Effector memory CD8-positive, alpha-beta T cell (primary cell): Measurements from ENCODE around the gene ZFYVE26.

Source experiments
- ATAC-seq: fragments of 150-1000 bp; cut with Tn5 transposase; replicated peaks from 2 replicates; pipeline ENCODE4 v1.10.0; 2021; ENCODE audit warnings: mild to moderate bottlenecking, moderate library complexity
- DNase-seq, 3 experiments: peaks; one replicate each; pipeline ENCODE4 v3.0.0; 2021
- H3K27ac Mint-ChIP-seq, 2 donors: one replicate each; pipeline ENCODE4 v1.8.0; 2022; ENCODE audit warnings: mild to moderate bottlenecking in 2 of 2, mixed read lengths in 2 of 2, moderate library complexity in 2 of 2
- H3K27me3 Mint-ChIP-seq, 2 donors: one replicate each; pipeline ENCODE4 v1.8.0; 2022; ENCODE audit warnings: mixed read lengths in 2 of 2
- H3K36me3 Mint-ChIP-seq: one replicate; pipeline ENCODE4 v1.8.0; 2022; ENCODE audit warnings: mild to moderate bottlenecking, moderate library complexity, mixed read lengths; ENCODE audit not compliant: insufficient read depth
- H3K4me1 Mint-ChIP-seq, 2 donors: one replicate each; pipeline ENCODE4 v1.8.0; 2022; ENCODE audit warnings: low read depth in 2 of 2, mixed read lengths in 2 of 2
- H3K4me3 Mint-ChIP-seq, 2 donors: one replicate each; pipeline ENCODE4 v1.8.0; 2022; ENCODE audit warnings: mild to moderate bottlenecking in 2 of 2, mixed read lengths in 2 of 2, moderate library complexity in 2 of 2
- H3K9me3 Mint-ChIP-seq, 2 donors: one replicate each; pipeline ENCODE4 v1.8.0; 2022; ENCODE audit warnings: mixed read lengths in 2 of 2

ZFYVE26 gene

GRCh38 chr14:67759916-67760315 lies 56.5 kb downstream of the ZFYVE26 start:
- H3K27me3 Mint-ChIP-seq: no peaks in the 10 kb centered on the region
- ATAC-seq: no peak

GRCh38 chr14:67757175-67757574 lies 59.2 kb downstream of the ZFYVE26 start:
- Mint-ChIP-seq H3K27me3 (no peaks in the 10 kb centered on the region), H3K36me3 (peaks cover 34% of the 10 kb centered on the region), H3K4me3 (no peak overlapping the region), H3K4me1 (no peaks in the 10 kb centered on the region), H3K9me3 (no peaks in the 10 kb centered on the region), H3K27ac (peak overlapping the region in 1 of 2 donors; percentile 7)
- ATAC-seq: no peak
- no peak for DNase-seq

More at GRCh38 chr14:67759916-67760315, 56.5 kb downstream of the ZFYVE26 start:
- Mint-ChIP-seq H3K4me3 (no peak overlapping the region), H3K36me3 (peaks cover 24% of the 10 kb centered on the region), H3K27ac (no peak overlapping the region), H3K4me1 (no peaks in the 10 kb centered on the region), H3K9me3 (no peaks in the 10 kb centered on the region)
- DNase-seq: no peak

- Mint-ChIP-seq H3K9me3 (no peaks in the 10 kb centered on the region), H3K36me3 (peaks cover 41% of the 10 kb centered on the region), H3K4me1 (no peaks in the 10 kb centered on the region), H3K27me3 (no peaks in the 10 kb centered on the region), H3K4me3 (no peak overlapping the region), H3K27ac (no peak overlapping the region)
- ATAC-seq (no peak), DNase-seq (no peak)
Measured at GRCh38 chr14:67756496-67756895, 59.9 kb downstream of the ZFYVE26 start.

GRCh38 chr14:67749341-67750084 lies 66.9 kb downstream of the ZFYVE26 start:
- DNase-seq (no peak), ATAC-seq (no peak)
- Mint-ChIP-seq H3K9me3 (no peaks in the 10 kb centered on the region), H3K27ac (peak overlapping the region in 1 of 2 donors; percentile 44), H3K4me1 (no peaks in the 10 kb centered on the region), H3K27me3 (no peaks in the 10 kb centered on the region), H3K4me3 (no peak overlapping the region), H3K36me3 (peaks cover 43% of the 10 kb centered on the region)

- H3K4me3 Mint-ChIP-seq: no peak overlapping the region
- no peak overlapping the region for H3K27ac Mint-ChIP-seq
- H3K36me3 Mint-ChIP-seq: peaks cover 36% of the 10 kb centered on the region
- H3K4me1 Mint-ChIP-seq: no peaks in the 10 kb centered on the region
- DNase-seq: no peak
- H3K9me3 Mint-ChIP-seq: no peaks in the 10 kb centered on the region
- no peak for ATAC-seq
- no peaks in the 10 kb centered on the region for H3K27me3 Mint-ChIP-seq
Measured at GRCh38 chr14:67748312-67748711, 68.1 kb downstream of the ZFYVE26 start.

GRCh38 chr14:67746927-67747326 lies 69.5 kb downstream of the ZFYVE26 start:
- ATAC-seq: no peak
- H3K27ac Mint-ChIP-seq: no peak overlapping the region
- no peaks in the 10 kb centered on the region for H3K4me1 Mint-ChIP-seq
- peaks cover 26% of the 10 kb centered on the region for H3K36me3 Mint-ChIP-seq
- no peaks in the 10 kb centered on the region for H3K9me3 Mint-ChIP-seq
- DNase-seq: no peak
- H3K4me3 Mint-ChIP-seq: no peak overlapping the region
- H3K27me3 Mint-ChIP-seq: no peaks in the 10 kb centered on the region

- Mint-ChIP-seq H3K27me3 (no peaks in the 10 kb centered on the region), H3K36me3 (peaks cover under 1% of the 10 kb centered on the region)
Measured at GRCh38 chr14:67744046-67744445, 72.3 kb downstream of the ZFYVE26 start.

GRCh38 chr14:67738740-67739504 lies 77.5 kb downstream of the ZFYVE26 start:
- ATAC-seq (peak; percentile 94), DNase-seq (peak in 2 of 3 experiments; percentile 6 to 10)
- H3K36me3 Mint-ChIP-seq: no peaks in the 10 kb centered on the region
- peaks cover 0 to 2% of the 10 kb centered on the region in 2 donors for H3K4me1 Mint-ChIP-seq
- no peak overlapping the region for H3K27ac Mint-ChIP-seq
- peaks cover 0 to 9% of the 10 kb centered on the region in 2 donors for H3K27me3 Mint-ChIP-seq
- no peak overlapping the region for H3K4me3 Mint-ChIP-seq
- no peaks in the 10 kb centered on the region for H3K9me3 Mint-ChIP-seq

More at GRCh38 chr14:67744046-67744445, 72.3 kb downstream of the ZFYVE26 start:
- Mint-ChIP-seq H3K27ac (no peak overlapping the region), H3K4me3 (no peak overlapping the region), H3K4me1 (peaks cover 0 to 2% of the 10 kb centered on the region in 2 donors), H3K9me3 (no peaks in the 10 kb centered on the region)
- no peak for ATAC-seq
- no peak for DNase-seq

- Mint-ChIP-seq H3K27me3 (peaks cover 0 to 9% of the 10 kb centered on the region in 2 donors), H3K4me1 (peaks cover 0 to 2% of the 10 kb centered on the region in 2 donors), H3K4me3 (no peak overlapping the region), H3K9me3 (no peaks in the 10 kb centered on the region), H3K27ac (no peak overlapping the region), H3K36me3 (no peaks in the 10 kb centered on the region)
- ATAC-seq: no peak
- no peak for DNase-seq
Measured at GRCh38 chr14:67736771-67737170, 79.6 kb downstream of the ZFYVE26 start.

- Mint-ChIP-seq H3K4me1 (peaks cover 0 to 2% of the 10 kb centered on the region in 2 donors), H3K27me3 (peaks cover 0 to 9% of the 10 kb centered on the region in 2 donors), H3K27ac (no peak overlapping the region), H3K9me3 (no peaks in the 10 kb centered on the region), H3K4me3 (no peak overlapping the region), H3K36me3 (no peaks in the 10 kb centered on the region)
- ATAC-seq (no peak), DNase-seq (no peak)
Measured at GRCh38 chr14:67735336-67736147, 80.8 kb downstream of the ZFYVE26 start.

- DNase-seq (no peak), ATAC-seq (no peak)
- Mint-ChIP-seq H3K9me3 (no peaks in the 10 kb centered on the region), H3K4me1 (peaks cover 0 to 2% of the 10 kb centered on the region in 2 donors), H3K4me3 (no peak overlapping the region), H3K36me3 (no peaks in the 10 kb centered on the region), H3K27me3 (peaks cover 0 to 9% of the 10 kb centered on the region in 2 donors), H3K27ac (no peak overlapping the region)
Measured at GRCh38 chr14:67734675-67735074, 81.7 kb downstream of the ZFYVE26 start.

- ATAC-seq (no peak), DNase-seq (no peak)
- Mint-ChIP-seq H3K27ac (no peak overlapping the region), H3K36me3 (no peaks in the 10 kb centered on the region), H3K4me1 (no peaks in the 10 kb centered on the region), H3K4me3 (no peak overlapping the region), H3K9me3 (no peaks in the 10 kb centered on the region), H3K27me3 (peaks cover 0 to 9% of the 10 kb centered on the region in 2 donors)
Measured at GRCh38 chr14:67733616-67734015, 82.8 kb downstream of the ZFYVE26 start.
